A673 (cell line): ENCODE results near the gene CCL16. TPM values are rescaled to one million over a fixed set of nuclear protein-coding genes. Genes with fewer than 3 reads are reported as not detected.

Experiments
- BruUV-seq: library from RNA; stranded (reverse); fragments of 400-500 nt; replicated peaks from 2 replicates; lab custom pipeline; 2021; lab: Mats Ljungman, UMichigan
- CTCF ChIA-PET: fragments of 300-600 bp; sonication (Branson Sonifier 250); formaldehyde crosslinking; loops from one replicate; lab custom pipeline; 2022; ENCODE audit warnings: antibody characterized with exemption; lab: Charles Lee
- POLR2A ChIA-PET: fragments of 300-600 bp; sonication (Branson Sonifier 250); formaldehyde crosslinking; loops from one replicate; lab custom pipeline; 2022; ENCODE audit warnings: antibody characterized with exemption; ENCODE audit not compliant: low non-redundant PET; lab: Charles Lee
- DNase-seq: peaks from one replicate; pipeline ENCODE4 v3.0.0-alpha.2; 2015; ENCODE audit warnings: low spot score
- H3K27ac ChIP-seq: fragments of 200-600 bp; sonication (generic); 2 replicates; pipeline ENCODE4 v1.5.1; 2016; ENCODE audit warnings: mixed run types, low read depth, mild to moderate bottlenecking, mixed read lengths, antibody characterized with exemption, low read length; ENCODE audit not compliant: poor library complexity, severe bottlenecking
- H3K27me3 ChIP-seq: fragments of 200-600 bp; sonication (generic); replicated peaks from 2 replicates; pipeline ENCODE4 v1.6.1; 2017; ENCODE audit warnings: mixed run types, low read depth, mild to moderate bottlenecking, mixed read lengths, antibody characterized with exemption, low read length; ENCODE audit not compliant: insufficient read depth, poor library complexity
- H3K36me3 ChIP-seq: fragments of 200-600 bp; sonication (generic); 2 replicates; pipeline ENCODE4 v1.6.1; 2016; ENCODE audit warnings: mixed run types, mild to moderate bottlenecking, mixed read lengths, antibody characterized with exemption, low read length; ENCODE audit not compliant: insufficient read depth, poor library complexity, severe bottlenecking
- H3K4me1 ChIP-seq: fragments of 200-600 bp; sonication (generic); 2 replicates; pipeline ENCODE4 v1.6.1; 2017; ENCODE audit warnings: mixed run types, mild to moderate bottlenecking, mixed read lengths, antibody characterized with exemption, low read length; ENCODE audit not compliant: insufficient read depth, poor library complexity, severe bottlenecking
- H3K4me3 ChIP-seq: fragments of 200-600 bp; sonication (generic); 2 replicates; pipeline ENCODE4 v1.5.1; 2016; ENCODE audit warnings: low read depth, mixed run types, mild to moderate bottlenecking, mixed read lengths, low read length; ENCODE audit not compliant: poor library complexity, severe bottlenecking
- H3K9me3 ChIP-seq: fragments of 200-600 bp; sonication (generic); 2 replicates; pipeline ENCODE4 v1.6.1; 2016; ENCODE audit warnings: mixed run types, low read depth, mild to moderate bottlenecking, mixed read lengths, antibody characterized with exemption, low read length; ENCODE audit not compliant: poor library complexity, severe bottlenecking
- CTCF ChIP-seq: fragments of 300-800, 200-600 bp; sonication (generic); conservative IDR thresholded peaks from 2 replicates; pipeline ENCODE4 v1.5.1; 2017; ENCODE audit warnings: low read depth, mild to moderate bottlenecking, antibody characterized with exemption, low read length, moderate library complexity, mixed read lengths
- EZH2 ChIP-seq: fragments of 200-600 bp; sonication (generic); IDR thresholded peaks from 2 replicates; pipeline ENCODE4 v1.6.1; 2017; ENCODE audit warnings: borderline replicate concordance, low read depth, mild to moderate bottlenecking, mixed read lengths, antibody characterized with exemption, low read length; ENCODE audit not compliant: poor library complexity, severe bottlenecking
- intact Hi-C: fragments of 100-400 bp; cut with micrococcal nuclease; formaldehyde crosslinking; loops from one replicate; pipeline ENCODE4 v1.10.0; 2022; ENCODE audit not compliant: unreplicated experiment
- total RNA-seq: library from RNA; stranded (reverse); gene quantifications from 2 replicates; pipeline ENCODE4 v1.2.3, GENCODE V29; 2021

CCL16 gene
- total RNA-seq, 1 experiment from 2014 or later: not detected

DNA sequence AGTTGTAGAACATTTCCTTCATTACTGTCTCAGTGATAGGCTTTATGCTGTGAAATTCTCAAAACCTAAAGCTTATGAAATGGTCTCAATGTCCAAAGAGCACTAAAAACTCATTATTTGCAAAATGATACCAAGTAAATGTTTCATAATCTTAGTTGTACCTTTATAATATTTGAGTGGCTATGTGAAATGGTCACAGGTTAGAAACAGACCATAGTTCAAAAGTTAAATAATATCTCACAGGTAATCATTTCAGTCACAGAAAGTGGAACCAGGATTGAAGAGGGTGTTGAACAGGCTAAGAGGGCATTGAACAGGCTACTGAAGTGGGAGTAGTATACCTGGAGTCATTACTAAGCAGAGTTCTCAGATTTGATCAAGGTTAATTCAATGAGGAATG is 53.6 kb downstream of the CCL16 start:
- intact Hi-C loops: no loop called here
- CTCF ChIA-PET: no interaction called here
- no peak overlapping the region for H3K4me3 ChIP-seq
- no peak for DNase-seq
- no peaks in the 10 kb centered on the region for H3K27me3 ChIP-seq
- BruUV-seq: no TSS peak
- POLR2A ChIA-PET: no interaction called here
- TF ChIP-seq CTCF: no peak
- TF ChIP-seq EZH2: no peak
- H3K4me1 ChIP-seq: no peaks in the 10 kb centered on the region
- H3K27ac ChIP-seq: no peak overlapping the region
- H3K9me3 ChIP-seq: no peaks in the 10 kb centered on the region
- H3K36me3 ChIP-seq: no peaks in the 10 kb centered on the region

Other genes with a start within 250 kb of the CCL16 start
- gene RASL10B, start 249.9 kb downstream of the CCL16 start, total RNA-seq: 15.9 TPM in 2 replicates
- gene GAS2L2, start 228.3 kb downstream of the CCL16 start, total RNA-seq: not detected in 2 replicates
- gene C17orf50, start 220.6 kb downstream of the CCL16 start, total RNA-seq: not detected in 2 replicates
- not detected in 2 replicates for gene MMP28, start 185.9 kb downstream of the CCL16 start, total RNA-seq
- 108 TPM in 2 replicates for gene TAF15, start 172.0 kb downstream of the CCL16 start, total RNA-seq
- gene HEATR9, start 112.6 kb downstream of the CCL16 start, total RNA-seq: not detected in 2 replicates
- not detected in 2 replicates for gene CCL5, start 101.1 kb downstream of the CCL16 start, total RNA-seq
- 2.1 and 5.5 TPM in 2 replicates for gene RDM1, start 50.7 kb downstream of the CCL16 start, total RNA-seq
- not detected in 2 replicates for gene LYZL6, start 37.8 kb downstream of the CCL16 start, total RNA-seq
- not detected in 2 replicates for gene CCL14, start 5.2 kb upstream of the CCL16 start, total RNA-seq
- not detected in 2 replicates for gene CCL15, start 20.1 kb upstream of the CCL16 start, total RNA-seq
- not detected in 2 replicates for gene CCL23, start 36.5 kb upstream of the CCL16 start, total RNA-seq
- not detected in 2 replicates for gene CCL18, start 82.8 kb upstream of the CCL16 start, total RNA-seq
- not detected in 2 replicates for gene CCL3, start 108.6 kb upstream of the CCL16 start, total RNA-seq
- gene CCL4, start 122.3 kb upstream of the CCL16 start, total RNA-seq: not detected in 2 replicates
- 5.0 and 5.1 TPM in 2 replicates for gene TBC1D3B, start 195.1 kb upstream of the CCL16 start, total RNA-seq
- not detected in 2 replicates for gene CCL3L1, start 215.3 kb upstream of the CCL16 start, total RNA-seq
- not detected in 2 replicates for gene CCL4L2, start 229.6 kb upstream of the CCL16 start, total RNA-seq